Left lung (tissue), 10 donors: ENCODE data around the gene FGF22. TPM values are rescaled to one million over a fixed set of nuclear protein-coding genes. Genes with fewer than 3 reads are reported as not detected.

ENCODE experiments used
- ATAC-seq: fragments of 200-7000 bp; cut with Tn5 transposase; one replicate; pipeline ENCODE4 v1.9.1; 2020; ENCODE audit warnings: moderate library complexity
- DNase-seq, 4 donors: peaks; one replicate each; pipeline ENCODE4 v3.0.0-alpha.2; 2013 to 2020
- H3K27ac ChIP-seq, 2 donors: fragments of 200-600 bp; sonication (generic) in 1 of 2; one replicate each; pipeline versions ENCODE4 v1.5.0 to v1.8.0; 2020 to 2021
- H3K27me3 ChIP-seq, 2 donors: fragments of 200-600 bp; sonication (generic) in 1 of 2; one replicate each; pipeline versions ENCODE4 v1.5.0 to v1.8.0; 2020 to 2021
- H3K36me3 ChIP-seq, 2 donors: fragments of 200-600 bp; sonication (generic) in 1 of 2; one replicate each; pipeline versions ENCODE4 v1.5.0 to v1.8.0; 2020 to 2021
- H3K4me1 ChIP-seq, 2 donors: fragments of 200-600 bp; one replicate each; pipeline ENCODE4 v1.8.0; 2021
- H3K4me3 ChIP-seq, 2 donors: fragments of 200-600 bp; sonication (generic) in 1 of 2; one replicate each; pipeline versions ENCODE4 v1.5.0 to v1.8.0; 2020 to 2021; ENCODE audit warnings: mild to moderate bottlenecking in 1 of 2
- H3K9me3 ChIP-seq, 2 donors: fragments of 200-600 bp; sonication (generic) in 1 of 2; one replicate each; pipeline versions ENCODE4 v1.5.0 to v1.8.0; 2020 to 2021
- CTCF ChIP-seq, 2 donors: fragments of 200-600 bp; sonication (generic) in 1 of 2; IDR thresholded peaks; one replicate each; pipeline versions ENCODE4 v1.5.0 to v1.8.0; 2021; ENCODE audit warnings: antibody characterized with exemption in 2 of 2
- intact Hi-C, 2 donors: fragments of 100-400 bp; cut with DNase I; formaldehyde crosslinking; loops; one replicate each; pipeline versions ENCODE4 v1.11.2 to v1.14.2; 2022
- polyA plus RNA-seq, 6 donors: library from polyadenylated mRNA; unstranded; fragments of 120-200 nt; gene quantifications; one replicate each; pipeline ENCODE4 v1.2.1, GENCODE V29; 2013; ENCODE audit not compliant: insufficient read length in 6 of 6
- total RNA-seq, 2 donors: library from RNA; stranded (reverse); fragmentation: NEBNext Ultra II Directional; extraction: Animal tissue kit (Norgen Biotek cat#: 25700); gene quantifications; one replicate each; pipeline ENCODE4 v1.2.1, GENCODE V29; 2021
- donor health status: DM: no; HTN: yes; CAD: no.
- donor health status: DM: no; HTN: no; CAD: no.

FGF22 gene
- total and polyA plus RNA-seq, 8 donors, result 0.21 to 0.48 (median 0.30) TPM

DNA sequence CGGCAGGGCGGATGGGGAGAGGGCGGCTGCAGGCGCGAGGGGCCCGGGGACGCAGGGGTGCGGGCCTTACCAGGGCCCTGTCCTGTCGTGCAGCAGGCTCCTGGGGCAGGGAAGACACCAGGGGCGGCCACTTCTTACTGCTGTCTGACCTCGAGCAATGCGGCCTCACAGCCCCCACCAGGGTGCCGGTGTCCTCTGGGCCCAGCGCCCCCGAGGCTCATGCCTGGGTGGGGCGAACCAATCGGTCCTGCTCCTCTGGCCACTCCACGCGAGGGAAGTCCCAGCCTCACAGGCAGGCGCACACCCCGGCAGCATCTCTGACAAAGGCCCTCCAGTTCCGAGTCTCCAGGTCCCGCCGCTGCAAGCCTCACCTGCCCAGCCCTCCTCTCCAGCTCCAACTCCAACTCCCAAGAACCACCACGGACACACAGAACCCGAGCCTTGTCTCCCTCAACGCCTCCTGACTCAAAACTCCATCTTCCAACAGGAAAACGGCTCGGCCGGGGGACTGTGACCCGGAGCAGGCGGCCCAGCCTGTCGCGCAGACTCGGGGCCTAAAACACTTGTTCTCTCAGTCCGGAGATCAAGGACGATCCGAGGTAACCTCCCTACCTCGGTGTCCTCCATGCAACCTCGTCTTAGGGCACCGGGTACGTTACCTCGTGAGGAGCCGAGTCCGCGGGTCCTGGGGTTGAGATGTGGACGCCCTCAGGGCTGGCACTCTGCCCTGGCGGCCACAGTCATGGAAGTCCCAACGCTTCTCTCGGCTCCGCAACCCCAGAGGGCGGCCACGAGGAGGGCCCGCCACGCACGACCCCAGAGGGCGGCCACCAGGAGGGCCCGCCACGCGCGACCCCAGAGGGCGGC is 6.5 kb downstream of the FGF22 start:
- Histone ChIP-seq H3K36me3 (peaks cover 0 to 79% of the 10 kb centered on the region in 2 donors), H3K27ac (no peak overlapping the region), H3K9me3 (no peaks in the 10 kb centered on the region), H3K4me1 (no peaks in the 10 kb centered on the region), H3K4me3 (no peak overlapping the region), H3K27me3 (no peaks in the 10 kb centered on the region)
- intact Hi-C loops, result no loop called here
- DNase-seq, result peak in 1 of 4 donors; percentile 71
- no peak for ATAC-seq
- TF ChIP-seq CTCF (IDR thresholded peaks at IDR 0.05), result no peak

GRCh38 chr19:646779-647565 is 7.3 kb downstream of the FGF22 start:
- no peak for TF ChIP-seq CTCF (IDR thresholded peaks at IDR 0.05)
- peaks cover 0 to 87% of the 10 kb centered on the region in 2 donors for H3K36me3 ChIP-seq
- H3K4me1 ChIP-seq, result no peaks in the 10 kb centered on the region
- DNase-seq, result peak in 1 of 4 donors; percentile 75
- no peaks in the 10 kb centered on the region for H3K27me3 ChIP-seq
- H3K27ac ChIP-seq, result no peak overlapping the region
- ATAC-seq, result no peak
- no peak overlapping the region for H3K4me3 ChIP-seq
- H3K9me3 ChIP-seq, result no peaks in the 10 kb centered on the region
- intact Hi-C loops, result no loop called here

GRCh38 chr19:647566-648284 is 8.0 kb downstream of the FGF22 start:
- DNase-seq (no peak), ATAC-seq (no peak)
- no peaks in the 10 kb centered on the region for H3K4me1 ChIP-seq
- no peaks in the 10 kb centered on the region for H3K27me3 ChIP-seq
- no peak overlapping the region for H3K4me3 ChIP-seq
- no peaks in the 10 kb centered on the region for H3K9me3 ChIP-seq
- intact Hi-C loops, result no loop called here
- TF ChIP-seq CTCF (IDR thresholded peaks at IDR 0.05), result no peak
- H3K36me3 ChIP-seq, result peaks cover 0 to 95% of the 10 kb centered on the region in 2 donors
- no peak overlapping the region for H3K27ac ChIP-seq

- no peaks in the 10 kb centered on the region for H3K9me3 ChIP-seq
- no peak overlapping the region for H3K4me3 ChIP-seq
- no peak overlapping the region for H3K27ac ChIP-seq
- no peaks in the 10 kb centered on the region for H3K27me3 ChIP-seq
- H3K36me3 ChIP-seq, result peaks cover 0 to 98% of the 10 kb centered on the region in 2 donors
- no peak for TF ChIP-seq CTCF (IDR thresholded peaks at IDR 0.05)
- H3K4me1 ChIP-seq, result no peaks in the 10 kb centered on the region
- ATAC-seq (no peak), DNase-seq (no peak)
- intact Hi-C loops, result no loop called here
Observed at GRCh38 chr19:648305-648704, 8.6 kb downstream of the FGF22 start.
